GM10266 (cell line): Measurements from ENCODE around the gene CD248.

ENCODE experiments used
- DNase-seq: peaks from one replicate; pipeline ENCODE4 v3.0.0; 2012; ENCODE audit errors: extremely low spot score
- TF ChIP-seq, protein P1 (sequence below): IDR thresholded peaks from 2 replicates; pipeline ENCODE4 v1.5.1; 2012; ENCODE audit warnings: mild to moderate bottlenecking, low read depth; ENCODE audit not compliant: control insufficient read depth, insufficient read depth; ENCODE audit errors: missing control alignments

The CD248 gene

DNA sequence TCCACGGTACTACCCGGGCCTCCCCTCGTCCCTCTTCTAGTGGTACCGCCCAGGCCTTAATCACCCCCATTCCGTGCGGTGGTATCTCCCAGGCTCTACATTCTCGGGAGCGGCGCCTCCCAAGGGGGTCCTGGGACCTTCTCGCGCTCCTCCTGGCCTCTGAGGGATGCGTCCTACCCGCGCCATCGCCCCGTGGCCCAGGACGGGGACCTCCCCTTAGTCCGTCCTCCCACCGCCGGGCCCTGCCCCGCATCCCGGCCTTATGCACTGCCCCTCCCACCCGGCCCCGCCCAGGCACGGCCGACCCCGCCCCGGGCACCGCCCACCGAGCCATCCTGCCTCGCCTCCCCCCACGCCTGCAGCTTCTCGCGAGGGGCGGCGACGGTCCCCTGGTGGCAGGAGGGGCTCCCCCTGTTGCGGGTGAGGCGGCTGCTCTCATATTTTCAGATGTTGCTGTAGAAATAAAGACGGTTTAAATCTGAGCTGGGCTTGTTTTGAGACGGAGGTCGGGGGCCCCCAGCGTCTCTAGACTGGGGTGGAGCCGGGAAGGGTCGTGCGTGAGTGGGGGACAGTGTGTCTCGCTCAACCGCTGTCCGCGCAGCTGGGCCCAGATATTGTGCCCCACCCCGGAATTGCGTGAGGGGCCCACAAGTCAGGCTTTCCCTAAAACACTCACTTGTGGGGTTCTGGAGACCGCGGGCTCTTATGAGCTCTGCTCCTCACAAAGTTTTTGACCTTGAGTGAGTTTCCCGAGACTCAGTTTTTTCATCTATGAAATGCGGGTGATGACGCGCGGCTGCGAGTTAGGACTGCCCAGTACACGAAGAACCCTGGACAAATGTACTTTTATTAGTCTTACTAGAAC is 49.2 kb downstream of the CD248 start:
- TF ChIP-seq, protein P1, sequence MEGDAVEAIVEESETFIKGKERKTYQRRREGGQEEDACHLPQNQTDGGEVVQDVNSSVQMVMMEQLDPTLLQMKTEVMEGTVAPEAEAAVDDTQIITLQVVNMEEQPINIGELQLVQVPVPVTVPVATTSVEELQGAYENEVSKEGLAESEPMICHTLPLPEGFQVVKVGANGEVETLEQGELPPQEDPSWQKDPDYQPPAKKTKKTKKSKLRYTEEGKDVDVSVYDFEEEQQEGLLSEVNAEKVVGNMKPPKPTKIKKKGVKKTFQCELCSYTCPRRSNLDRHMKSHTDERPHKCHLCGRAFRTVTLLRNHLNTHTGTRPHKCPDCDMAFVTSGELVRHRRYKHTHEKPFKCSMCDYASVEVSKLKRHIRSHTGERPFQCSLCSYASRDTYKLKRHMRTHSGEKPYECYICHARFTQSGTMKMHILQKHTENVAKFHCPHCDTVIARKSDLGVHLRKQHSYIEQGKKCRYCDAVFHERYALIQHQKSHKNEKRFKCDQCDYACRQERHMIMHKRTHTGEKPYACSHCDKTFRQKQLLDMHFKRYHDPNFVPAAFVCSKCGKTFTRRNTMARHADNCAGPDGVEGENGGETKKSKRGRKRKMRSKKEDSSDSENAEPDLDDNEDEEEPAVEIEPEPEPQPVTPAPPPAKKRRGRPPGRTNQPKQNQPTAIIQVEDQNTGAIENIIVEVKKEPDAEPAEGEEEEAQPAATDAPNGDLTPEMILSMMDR = no peak
- DNase-seq = peak; percentile 95

DNA sequence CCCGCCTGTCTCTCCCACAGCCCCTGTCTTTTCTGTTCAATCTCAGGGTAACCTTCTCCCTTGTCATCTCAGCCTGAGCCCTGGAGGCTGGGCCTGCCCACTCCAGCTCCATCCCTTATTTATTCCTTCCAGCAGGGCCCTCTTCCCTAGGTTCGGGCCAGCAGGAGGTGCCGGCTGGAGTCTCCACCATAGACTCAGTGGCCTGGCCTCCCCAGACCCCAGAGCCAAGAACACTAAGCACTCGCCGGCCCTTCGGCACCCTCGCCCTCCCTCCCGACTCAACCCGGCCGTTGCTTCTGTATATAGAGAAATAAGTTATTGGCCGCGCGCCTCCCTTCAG is 49.8 kb downstream of the CD248 start:
- no peak for DNase-seq
- TF ChIP-seq, protein P1 = no peak

DNA sequence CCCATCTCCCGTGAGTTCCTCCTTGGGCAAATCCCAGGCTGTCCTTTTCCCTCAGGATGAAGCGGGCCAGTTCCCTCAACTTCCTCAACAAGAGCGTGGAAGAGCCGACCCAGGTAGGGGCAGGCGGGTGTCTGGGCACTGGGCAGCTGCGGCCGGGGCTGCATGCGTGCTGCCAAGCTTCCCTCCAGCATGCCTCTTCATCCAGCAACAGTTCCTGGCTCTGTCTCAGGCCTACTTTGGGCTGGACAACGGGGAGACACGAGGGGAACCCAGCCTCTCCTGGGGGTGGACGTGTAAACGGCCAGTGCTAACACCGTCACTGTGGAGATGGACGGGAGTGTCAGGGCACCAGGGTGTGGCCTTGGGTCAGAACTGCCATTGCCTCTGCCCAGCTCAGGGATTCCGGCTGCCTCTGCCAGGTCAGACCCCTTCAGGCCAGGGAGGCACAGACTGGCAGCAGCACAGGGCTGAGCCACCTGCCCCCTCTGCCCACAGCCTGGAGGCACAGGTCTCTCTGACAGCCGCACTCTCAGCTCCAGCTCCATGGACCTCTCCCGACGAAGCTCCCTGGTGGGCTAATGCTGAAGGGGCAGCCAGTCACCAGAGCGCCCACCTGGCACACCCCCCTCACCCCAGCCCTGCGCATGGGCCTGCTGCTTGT is 50.3 kb downstream of the CD248 start:
- TF ChIP-seq, protein P1 = no peak
- DNase-seq = no peak

DNA sequence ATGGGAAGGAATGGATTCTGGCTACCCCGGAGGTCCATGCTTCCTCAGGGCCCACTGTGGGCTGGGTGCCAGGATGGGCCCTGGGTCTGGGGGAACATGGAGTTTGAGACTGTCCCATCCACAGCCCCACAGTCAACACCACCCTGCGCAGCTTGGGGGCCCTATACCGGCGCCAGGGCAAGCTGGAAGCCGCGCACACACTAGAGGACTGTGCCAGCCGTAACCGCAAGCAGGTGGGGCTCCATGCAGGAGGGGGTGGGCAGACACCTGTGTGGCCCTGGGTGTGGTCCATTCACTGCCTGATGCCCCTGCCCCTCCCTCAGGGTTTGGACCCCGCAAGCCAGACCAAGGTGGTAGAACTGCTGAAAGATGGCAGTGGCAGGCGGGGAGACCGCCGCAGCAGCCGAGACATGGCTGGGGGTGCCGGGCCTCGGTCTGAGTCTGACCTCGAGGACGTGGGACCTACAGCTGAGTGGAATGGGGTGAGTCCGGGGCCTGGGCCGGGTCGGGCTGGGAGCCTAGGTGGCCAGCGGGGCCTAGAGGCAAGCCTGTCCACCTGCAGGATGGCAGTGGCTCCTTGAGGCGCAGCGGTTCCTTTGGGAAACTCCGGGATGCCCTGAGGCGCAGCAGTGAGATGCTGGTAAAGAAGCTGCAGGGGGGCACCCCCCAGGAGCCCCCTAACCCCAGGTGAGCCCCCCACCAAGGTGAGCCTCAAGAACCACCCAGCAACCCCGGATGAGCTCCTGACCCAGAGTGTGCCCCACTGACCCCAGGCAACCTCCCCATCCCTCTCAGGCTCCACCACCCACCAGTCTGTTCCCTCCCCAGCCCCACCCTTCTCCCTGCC is 51.1 kb downstream of the CD248 start:
- no peak for DNase-seq
- TF ChIP-seq, protein P1 = no peak

DNA sequence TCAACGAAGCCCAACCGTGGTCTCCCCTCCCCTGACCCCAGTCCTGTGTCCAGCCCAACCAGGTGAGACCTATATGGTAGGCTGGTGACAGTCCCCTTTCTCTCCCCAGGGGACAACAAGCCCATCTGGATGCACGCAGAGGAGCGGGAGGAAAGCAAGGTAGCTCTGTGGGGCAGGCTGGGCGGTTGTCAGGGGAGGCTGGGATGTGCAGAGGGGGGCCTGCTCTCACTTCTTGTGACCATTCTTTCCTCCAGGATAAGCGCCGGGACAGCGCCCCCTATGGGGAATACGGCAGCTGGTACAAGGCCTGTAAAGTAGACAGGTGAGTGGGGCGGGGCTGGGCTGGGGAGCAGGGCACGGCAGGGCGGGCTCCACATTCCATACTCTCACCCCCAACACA is 51.9 kb downstream of the CD248 start:
- DNase-seq = no peak
- TF ChIP-seq, protein P1 = peak; percentile 36
